Gastrocnemius medialis (tissue), 4 donors: ENCODE data around the gene PCDH7. TPM values are rescaled to one million over a fixed set of nuclear protein-coding genes. Genes with fewer than 3 reads are reported as not detected.

Experiments used
- ATAC-seq, 2 donors: fragments of 150-250 bp; one replicate each; pipeline ENCODE4 v1.9.1; 2016
- DNase-seq, 2 donors: peaks; one replicate each; pipeline ENCODE4 v3.0.0-alpha.2; 2019
- H3K27ac ChIP-seq, 4 donors: fragments of 200-600 bp; sonication (generic); 1 replicate in 1 of 4; 2 replicates in 3 of 4; pipeline ENCODE4 v1.5.1; 2016 to 2018; ENCODE audit warnings: mild to moderate bottlenecking in 2 of 4, moderate library complexity in 1 of 4
- H3K27me3 ChIP-seq, 3 donors: fragments of 200-600 bp; sonication (generic) in 2 of 3; 1 replicate in 1 of 3; 2 replicates in 2 of 3; pipeline versions ENCODE4 v1.5.1 to v1.6.0; 2016 to 2019; ENCODE audit warnings: mild to moderate bottlenecking in 1 of 3, moderate library complexity in 1 of 3
- H3K36me3 ChIP-seq, 2 donors: fragments of 200-600 bp; sonication (generic) in 1 of 2; one replicate each; pipeline ENCODE4 v1.5.1; 2017 to 2018
- H3K4me1 ChIP-seq, 2 donors: fragments of 200-600 bp; sonication (generic) in 1 of 2; one replicate each; pipeline ENCODE4 v1.5.1; 2016 to 2017; ENCODE audit warnings: mild to moderate bottlenecking in 2 of 2
- H3K4me3 ChIP-seq, 4 donors: fragments of 200-600 bp; sonication (generic) in 3 of 4; 1 replicate in 1 of 4; 2 replicates in 3 of 4; pipeline ENCODE4 v1.5.1; 2016 to 2019; ENCODE audit warnings: mild to moderate bottlenecking in 2 of 4
- H3K9me3 ChIP-seq, 3 donors: fragments of 200-600 bp; sonication (generic) in 2 of 3; 1 replicate in 1 of 3; 2 replicates in 2 of 3; pipeline ENCODE4 v1.5.1; 2016 to 2019
- POLR2A ChIP-seq, 2 donors: fragments of 450-650 bp; IDR thresholded peaks; one replicate each; pipeline ENCODE4 v1.6.1; 2017; ENCODE audit warnings: antibody characterized with exemption in 2 of 2, mild to moderate bottlenecking in 2 of 2, moderate library complexity in 2 of 2
- in situ Hi-C, 4 donors: fragments of 200-750 bp; cut with MboI; loops; one replicate each; pipeline versions ENCODE4 v1.15.0 to v1.8.0; 2017; ENCODE audit warnings: low sequenced_read_pairs in 4 of 4
- intact Hi-C: fragments of 100-400 bp; cut with DNase I; formaldehyde crosslinking; loops from one replicate; pipeline ENCODE4 v1.15.1; 2023; ENCODE audit warnings: low total_unique reads
- total RNA-seq, 4 donors: library from RNA; depleted of rRNA; stranded (reverse); fragments of >200 nt; gene quantifications; one replicate each; pipeline versions ENCODE4 v1.1.0 to v1.2.3, GENCODE V29; 2016
- TF ChIP-seq, protein P1 (sequence below), 5 experiments: fragments of 450-650 bp in 3 of 5; fragments of 200-600 bp in 2 of 5; sonication (generic) in 2 of 5; IDR thresholded peaks in 4 of 5; conservative IDR thresholded peaks in 1 of 5; 1 replicate in 4 of 5; 2 replicates in 1 of 5; pipeline ENCODE4 v1.5.1; 2016 to 2019; ENCODE audit warnings: antibody characterized with exemption in 5 of 5, mild to moderate bottlenecking in 3 of 5, moderate library complexity in 3 of 5

PCDH7 gene
- total RNA-seq, 4 donors from 2014 or later: 0.29 to 0.39 (median 0.39) TPM; not detected in 1

DNA sequence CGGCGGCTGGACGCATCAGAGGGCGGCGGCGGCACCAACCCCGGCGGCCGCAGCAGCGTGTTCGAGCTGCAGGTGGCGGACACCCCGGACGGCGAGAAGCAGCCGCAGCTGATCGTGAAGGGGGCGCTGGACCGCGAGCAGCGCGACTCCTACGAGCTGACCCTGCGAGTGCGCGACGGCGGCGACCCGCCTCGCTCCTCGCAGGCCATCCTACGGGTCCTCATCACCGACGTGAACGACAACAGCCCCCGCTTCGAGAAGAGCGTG lies 1.9 kb downstream of the PCDH7 start:
- in situ Hi-C loops (no loop called here), intact Hi-C loops (no loop called here)
- Histone ChIP-seq H3K4me1 (peaks cover 12 to 13% of the 10 kb centered on the region in 2 donors), H3K4me3 (peak overlapping the region; percentile 24 to 55 (median 47)), H3K9me3 (no peaks in the 10 kb centered on the region), H3K27me3 (peaks cover 58 to 62% (median 58%) of the 10 kb centered on the region in 3 donors), H3K36me3 (no peaks in the 10 kb centered on the region), H3K27ac (no peak overlapping the region)
- DNase-seq (no peak), ATAC-seq (no peak)
- TF ChIP-seq, protein P1, sequence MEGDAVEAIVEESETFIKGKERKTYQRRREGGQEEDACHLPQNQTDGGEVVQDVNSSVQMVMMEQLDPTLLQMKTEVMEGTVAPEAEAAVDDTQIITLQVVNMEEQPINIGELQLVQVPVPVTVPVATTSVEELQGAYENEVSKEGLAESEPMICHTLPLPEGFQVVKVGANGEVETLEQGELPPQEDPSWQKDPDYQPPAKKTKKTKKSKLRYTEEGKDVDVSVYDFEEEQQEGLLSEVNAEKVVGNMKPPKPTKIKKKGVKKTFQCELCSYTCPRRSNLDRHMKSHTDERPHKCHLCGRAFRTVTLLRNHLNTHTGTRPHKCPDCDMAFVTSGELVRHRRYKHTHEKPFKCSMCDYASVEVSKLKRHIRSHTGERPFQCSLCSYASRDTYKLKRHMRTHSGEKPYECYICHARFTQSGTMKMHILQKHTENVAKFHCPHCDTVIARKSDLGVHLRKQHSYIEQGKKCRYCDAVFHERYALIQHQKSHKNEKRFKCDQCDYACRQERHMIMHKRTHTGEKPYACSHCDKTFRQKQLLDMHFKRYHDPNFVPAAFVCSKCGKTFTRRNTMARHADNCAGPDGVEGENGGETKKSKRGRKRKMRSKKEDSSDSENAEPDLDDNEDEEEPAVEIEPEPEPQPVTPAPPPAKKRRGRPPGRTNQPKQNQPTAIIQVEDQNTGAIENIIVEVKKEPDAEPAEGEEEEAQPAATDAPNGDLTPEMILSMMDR (IDR thresholded peaks at IDR 0.05 in 4 of 5, conservative IDR thresholded peaks at IDR 0.05 in 1 of 5): no peak
- no peak for TF ChIP-seq POLR2A (IDR thresholded peaks at IDR 0.05)

DNA sequence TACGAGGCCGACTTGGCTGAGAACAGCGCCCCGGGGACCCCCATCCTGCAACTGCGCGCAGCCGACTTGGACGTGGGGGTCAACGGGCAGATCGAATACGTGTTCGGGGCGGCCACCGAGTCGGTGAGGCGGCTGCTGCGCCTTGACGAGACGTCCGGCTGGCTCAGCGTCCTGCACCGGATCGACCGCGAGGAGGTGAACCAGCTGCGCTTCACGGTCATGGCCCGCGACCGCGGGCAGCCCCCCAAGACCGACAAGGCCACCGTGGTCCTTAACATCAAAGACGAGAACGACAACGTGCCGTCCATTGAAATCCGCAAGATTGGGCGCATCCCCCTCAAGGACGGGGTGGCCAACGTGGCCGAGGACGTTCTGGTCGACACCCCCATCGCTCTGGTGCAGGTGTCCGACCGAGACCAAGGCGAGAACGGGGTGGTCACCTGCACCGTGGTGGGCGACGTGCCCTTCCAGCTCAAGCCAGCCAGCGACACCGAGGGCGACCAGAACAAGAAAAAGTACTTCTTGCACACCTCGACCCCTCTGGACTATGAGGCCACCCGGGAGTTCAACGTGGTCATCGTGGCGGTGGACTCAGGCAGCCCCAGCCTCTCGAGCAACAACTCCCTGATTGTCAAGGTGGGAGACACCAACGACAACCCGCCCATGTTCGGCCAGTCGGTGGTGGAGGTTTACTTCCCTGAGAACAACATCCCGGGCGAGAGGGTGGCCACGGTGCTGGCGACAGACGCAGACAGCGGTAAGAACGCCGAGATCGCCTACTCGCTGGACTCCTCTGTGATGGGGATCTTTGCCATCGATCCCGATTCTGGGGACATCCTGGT lies 2.4 kb downstream of the PCDH7 start:
- Histone ChIP-seq H3K36me3 (no peaks in the 10 kb centered on the region), H3K9me3 (no peaks in the 10 kb centered on the region), H3K4me1 (peaks cover 8% of the 10 kb centered on the region in 2 donors), H3K27me3 (peaks cover 52 to 57% (median 53%) of the 10 kb centered on the region in 3 donors), H3K27ac (no peak overlapping the region), H3K4me3 (peak overlapping the region; percentile 24 to 55 (median 47))
- DNase-seq: no peak
- in situ Hi-C loops (no loop called here), intact Hi-C loops (no loop called here)
- no peak for ATAC-seq
- TF ChIP-seq, protein P1 (IDR thresholded peaks at IDR 0.05 in 4 of 5, conservative IDR thresholded peaks at IDR 0.05 in 1 of 5): no peak
- TF ChIP-seq POLR2A (IDR thresholded peaks at IDR 0.05): no peak

DNA sequence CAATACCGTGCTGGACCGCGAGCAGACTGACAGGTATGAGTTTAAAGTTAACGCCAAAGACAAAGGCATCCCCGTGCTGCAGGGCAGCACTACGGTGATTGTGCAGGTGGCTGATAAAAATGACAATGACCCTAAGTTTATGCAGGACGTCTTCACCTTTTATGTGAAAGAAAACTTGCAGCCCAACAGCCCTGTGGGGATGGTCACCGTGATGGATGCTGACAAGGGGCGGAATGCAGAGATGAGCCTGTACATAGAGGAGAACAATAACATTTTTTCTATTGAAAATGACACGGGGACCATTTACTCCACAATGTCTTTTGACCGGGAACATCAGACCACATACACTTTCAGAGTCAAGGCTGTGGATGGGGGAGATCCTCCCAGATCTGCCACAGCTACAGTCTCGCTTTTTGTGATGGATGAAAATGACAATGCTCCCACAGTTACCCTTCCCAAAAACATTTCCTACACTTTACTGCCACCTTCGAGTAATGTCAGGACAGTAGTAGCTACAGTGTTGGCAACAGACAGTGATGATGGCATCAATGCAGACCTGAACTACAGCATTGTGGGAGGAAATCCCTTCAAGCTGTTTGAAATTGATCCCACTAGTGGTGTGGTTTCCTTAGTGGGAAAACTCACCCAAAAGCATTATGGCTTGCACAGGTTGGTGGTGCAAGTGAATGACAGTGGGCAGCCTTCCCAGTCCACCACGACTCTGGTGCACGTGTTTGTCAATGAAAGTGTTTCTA lies 3.2 kb downstream of the PCDH7 start:
- Histone ChIP-seq H3K27me3 (peaks cover 46 to 49% (median 47%) of the 10 kb centered on the region in 3 donors), H3K36me3 (no peaks in the 10 kb centered on the region), H3K27ac (no peak overlapping the region), H3K4me3 (peak overlapping the region in 1 of 4 donors; percentile 10), H3K4me1 (peaks cover 0 to 8% of the 10 kb centered on the region in 2 donors), H3K9me3 (no peaks in the 10 kb centered on the region)
- in situ Hi-C loops: no loop called here
- TF ChIP-seq, protein P1 (IDR thresholded peaks at IDR 0.05 in 4 of 5, conservative IDR thresholded peaks at IDR 0.05 in 1 of 5): no peak
- TF ChIP-seq POLR2A (IDR thresholded peaks at IDR 0.05): no peak
- intact Hi-C loops: no loop called here
- ATAC-seq (no peak), DNase-seq (no peak)

DNA sequence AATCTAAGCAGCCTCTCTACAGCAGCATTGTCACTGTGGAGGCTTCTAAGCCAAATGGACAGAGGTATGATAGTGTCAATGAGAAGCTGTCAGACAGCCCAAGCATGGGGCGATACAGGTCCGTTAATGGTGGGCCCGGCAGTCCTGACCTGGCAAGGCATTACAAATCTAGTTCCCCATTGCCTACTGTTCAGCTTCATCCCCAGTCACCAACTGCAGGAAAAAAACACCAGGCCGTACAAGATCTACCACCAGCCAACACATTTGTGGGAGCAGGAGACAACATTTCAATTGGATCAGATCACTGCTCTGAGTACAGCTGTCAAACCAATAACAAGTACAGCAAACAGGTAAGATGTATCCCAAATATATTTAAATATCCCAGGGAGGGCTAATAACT lies 4.1 kb downstream of the PCDH7 start:
- H3K9me3 ChIP-seq: no peaks in the 10 kb centered on the region
- H3K36me3 ChIP-seq: no peaks in the 10 kb centered on the region
- H3K4me1 ChIP-seq: peaks cover 0 to 8% of the 10 kb centered on the region in 2 donors
- no peak for ATAC-seq
- DNase-seq: no peak
- in situ Hi-C loops (no loop called here), intact Hi-C loops (no loop called here)
- H3K27me3 ChIP-seq: peaks cover 39 to 40% (median 39%) of the 10 kb centered on the region in 3 donors
- H3K27ac ChIP-seq: no peak overlapping the region
- TF ChIP-seq, protein P1 (IDR thresholded peaks at IDR 0.05 in 4 of 5, conservative IDR thresholded peaks at IDR 0.05 in 1 of 5): no peak
- TF ChIP-seq POLR2A (IDR thresholded peaks at IDR 0.05): no peak
- no peak overlapping the region for H3K4me3 ChIP-seq
